ENCODE data around the gene CSF2RB. TPM values are rescaled to one million over a fixed set of nuclear protein-coding genes. Genes with fewer than 3 reads are reported as not detected.

The CSF2RB gene
- total RNA-seq, 2 donors from 2014 or later, result not detected

DNA sequence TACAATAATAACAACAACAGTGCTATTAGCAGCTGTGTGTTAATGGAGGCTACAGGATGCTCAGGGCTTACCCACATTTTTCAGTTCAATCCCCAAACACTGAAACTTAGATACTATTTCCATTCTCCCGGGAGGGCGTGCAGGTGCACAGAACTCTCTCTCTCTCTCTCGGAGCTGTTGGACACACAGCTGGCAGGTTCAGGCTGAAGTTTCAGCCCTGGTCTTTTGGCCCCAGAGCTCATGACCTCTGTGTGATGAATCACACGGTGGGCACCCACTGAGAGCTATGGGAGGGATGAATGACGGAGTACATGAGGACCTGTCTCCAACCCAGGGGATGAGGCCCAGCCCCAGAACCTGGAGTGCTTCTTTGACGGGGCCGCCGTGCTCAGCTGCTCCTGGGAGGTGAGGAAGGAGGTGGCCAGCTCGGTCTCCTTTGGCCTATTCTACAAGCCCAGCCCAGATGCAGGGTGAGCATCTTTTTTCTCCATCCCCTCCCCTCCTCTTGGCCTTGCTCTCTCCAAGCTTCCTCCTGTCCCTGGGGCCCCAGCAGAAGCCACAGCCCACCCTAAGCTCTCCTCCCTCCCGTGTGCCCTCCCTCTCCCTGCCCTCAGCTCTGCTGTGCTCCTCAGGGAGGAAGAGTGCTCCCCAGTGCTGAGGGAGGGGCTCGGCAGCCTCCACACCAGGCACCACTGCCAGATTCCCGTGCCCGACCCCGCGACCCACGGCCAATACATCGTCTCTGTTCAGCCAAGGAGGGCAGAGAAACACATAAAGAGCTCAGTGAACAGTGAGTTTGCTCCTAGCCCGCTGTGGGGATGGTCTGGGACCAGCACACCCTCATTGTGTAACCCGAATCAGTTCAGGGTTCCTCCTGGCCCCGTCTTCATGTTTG lies 16.9 kb downstream of the CSF2RB start:
- Histone ChIP-seq H3K27me3 (ENCODE audit: control insufficient read depth, insufficient read depth, low read length, poor library complexity, severe bottlenecking) (no peaks in the 10 kb centered on the region), H3K9me3 (ENCODE audit: control insufficient read depth, low read length) (no peaks in the 10 kb centered on the region), H3K27ac (ENCODE audit: low read depth, low read length) (no peak overlapping the region), H3K9ac (ENCODE audit: extremely low read depth, low read length, poor library complexity, severe bottlenecking) (no peak overlapping the region), H3K4me3 (ENCODE audit: low read length) (no peak overlapping the region), H3K36me3 (ENCODE audit: control insufficient read depth, insufficient read depth, low read length) (no peaks in the 10 kb centered on the region), H3K4me1 (ENCODE audit: control insufficient read depth, insufficient read depth, low read length) (no peaks in the 10 kb centered on the region)
- 88 to 93% methylated on average over 14 to 20 of the region's 20 CpGs for WGBS, 2 experiments (ENCODE audit: insufficient coverage in 1 of 2, insufficient read length in 1 of 2)
- no peaks in the 10 kb centered on the region for H3K4me1 Mint-ChIP-seq
- TF ChIP-seq, protein P1, sequence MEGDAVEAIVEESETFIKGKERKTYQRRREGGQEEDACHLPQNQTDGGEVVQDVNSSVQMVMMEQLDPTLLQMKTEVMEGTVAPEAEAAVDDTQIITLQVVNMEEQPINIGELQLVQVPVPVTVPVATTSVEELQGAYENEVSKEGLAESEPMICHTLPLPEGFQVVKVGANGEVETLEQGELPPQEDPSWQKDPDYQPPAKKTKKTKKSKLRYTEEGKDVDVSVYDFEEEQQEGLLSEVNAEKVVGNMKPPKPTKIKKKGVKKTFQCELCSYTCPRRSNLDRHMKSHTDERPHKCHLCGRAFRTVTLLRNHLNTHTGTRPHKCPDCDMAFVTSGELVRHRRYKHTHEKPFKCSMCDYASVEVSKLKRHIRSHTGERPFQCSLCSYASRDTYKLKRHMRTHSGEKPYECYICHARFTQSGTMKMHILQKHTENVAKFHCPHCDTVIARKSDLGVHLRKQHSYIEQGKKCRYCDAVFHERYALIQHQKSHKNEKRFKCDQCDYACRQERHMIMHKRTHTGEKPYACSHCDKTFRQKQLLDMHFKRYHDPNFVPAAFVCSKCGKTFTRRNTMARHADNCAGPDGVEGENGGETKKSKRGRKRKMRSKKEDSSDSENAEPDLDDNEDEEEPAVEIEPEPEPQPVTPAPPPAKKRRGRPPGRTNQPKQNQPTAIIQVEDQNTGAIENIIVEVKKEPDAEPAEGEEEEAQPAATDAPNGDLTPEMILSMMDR (conservative IDR thresholded peaks at IDR 0.05), result no peak
- no peaks in the 10 kb centered on the region for H3K9me3 Mint-ChIP-seq
- H3K27me3 Mint-ChIP-seq (ENCODE audit: insufficient read depth), result peaks cover 4% of the 10 kb centered on the region
- no peak overlapping the region for H3K27ac Mint-ChIP-seq
- no peaks in the 10 kb centered on the region for H3K36me3 Mint-ChIP-seq (ENCODE audit: low read depth)
- H3K4me3 Mint-ChIP-seq, result no peak overlapping the region
- peak; percentile 35 for DNase-seq

DNA sequence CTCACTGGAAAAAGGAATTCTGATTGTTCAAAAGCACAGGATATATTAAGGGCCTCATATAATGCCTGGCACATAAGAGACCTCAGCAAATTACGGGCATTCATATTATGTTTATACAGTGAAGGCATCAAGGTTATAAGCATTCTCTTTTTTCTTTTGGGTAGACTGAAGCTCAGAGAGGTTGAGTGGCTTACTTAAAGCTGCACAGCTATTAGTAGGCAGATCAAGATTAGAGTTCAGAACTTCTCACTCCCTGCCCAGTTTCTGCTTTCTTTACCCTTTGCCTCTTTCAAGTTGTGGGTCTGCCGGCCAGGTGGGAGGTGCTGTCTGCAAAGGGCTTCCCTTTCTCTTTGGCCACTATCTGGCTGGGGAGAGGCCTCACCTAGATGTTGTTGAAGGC lies 18.0 kb downstream of the CSF2RB start:
- TF ChIP-seq, protein P1 (conservative IDR thresholded peaks at IDR 0.05), result no peak
- Histone ChIP-seq H3K9ac (ENCODE audit: extremely low read depth, low read length, poor library complexity, severe bottlenecking) (no peak overlapping the region), H3K4me1 (ENCODE audit: control insufficient read depth, insufficient read depth, low read length) (no peaks in the 10 kb centered on the region), H3K36me3 (ENCODE audit: control insufficient read depth, insufficient read depth, low read length) (no peaks in the 10 kb centered on the region), H3K4me3 (ENCODE audit: low read length) (no peak overlapping the region), H3K9me3 (ENCODE audit: control insufficient read depth, low read length) (no peaks in the 10 kb centered on the region), H3K27ac (ENCODE audit: low read depth, low read length) (no peak overlapping the region), H3K27me3 (ENCODE audit: control insufficient read depth, insufficient read depth, low read length, poor library complexity, severe bottlenecking) (no peaks in the 10 kb centered on the region)
- Mint-ChIP-seq H3K9me3 (no peaks in the 10 kb centered on the region), H3K27ac (no peak overlapping the region), H3K4me3 (no peak overlapping the region), H3K27me3 (ENCODE audit: insufficient read depth) (peaks cover 4% of the 10 kb centered on the region), H3K4me1 (no peaks in the 10 kb centered on the region), H3K36me3 (ENCODE audit: low read depth) (no peaks in the 10 kb centered on the region)
- peak; percentile 30 for DNase-seq
- 77 to 90% methylated on average over 2 of the region's 2 CpGs for WGBS, 2 experiments (ENCODE audit: insufficient coverage in 1 of 2, insufficient read length in 1 of 2)

DNA sequence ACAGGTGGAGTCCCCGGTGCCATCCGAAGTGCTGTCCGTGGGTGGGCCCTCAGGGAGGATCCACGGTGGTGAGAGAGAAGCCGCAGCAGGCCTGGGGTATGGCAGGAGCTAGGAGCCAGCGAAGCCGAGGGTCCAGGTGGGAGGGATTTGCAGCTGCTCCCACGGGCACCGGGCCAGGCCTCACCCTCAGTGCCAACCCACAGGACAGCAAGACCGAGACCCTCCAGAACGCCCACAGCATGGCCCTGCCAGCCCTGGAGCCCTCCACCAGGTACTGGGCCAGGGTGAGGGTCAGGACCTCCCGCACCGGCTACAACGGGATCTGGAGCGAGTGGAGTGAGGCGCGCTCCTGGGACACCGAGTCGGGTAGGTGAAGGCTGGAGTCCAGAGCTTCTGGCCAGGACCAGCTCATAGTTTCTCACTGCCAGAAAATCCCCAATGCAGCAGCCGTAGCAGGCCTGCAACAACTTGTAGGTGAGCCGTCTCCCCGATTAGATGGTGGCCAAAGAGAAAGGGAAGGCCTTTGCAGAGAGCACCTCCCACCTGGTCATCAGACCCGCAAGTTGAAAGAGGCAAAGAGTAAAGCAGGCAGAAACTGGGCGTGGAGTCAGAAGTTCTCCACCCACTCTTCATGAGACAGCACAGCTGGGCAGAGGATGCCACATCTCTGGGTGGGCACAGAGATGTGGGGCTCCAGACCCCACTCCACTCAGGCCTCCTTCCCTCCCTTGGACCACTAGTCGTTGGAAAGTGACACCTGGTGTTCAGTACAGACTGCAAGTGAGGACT lies 20.4 kb downstream of the CSF2RB start:
- WGBS, 2 experiments (ENCODE audit: insufficient coverage in 1 of 2, insufficient read length in 1 of 2), result 93 to 97% methylated on average over 17 to 25 of the region's 25 CpGs
- no peak overlapping the region for H3K27ac Mint-ChIP-seq
- H3K9ac ChIP-seq (ENCODE audit: extremely low read depth, low read length, poor library complexity, severe bottlenecking), result no peak overlapping the region
- peak; percentile 24 for DNase-seq
- H3K4me1 Mint-ChIP-seq, result no peaks in the 10 kb centered on the region
- TF ChIP-seq, protein P1 (conservative IDR thresholded peaks at IDR 0.05), result no peak
- H3K27me3 Mint-ChIP-seq (ENCODE audit: insufficient read depth), result no peaks in the 10 kb centered on the region
- H3K4me1 ChIP-seq (ENCODE audit: control insufficient read depth, insufficient read depth, low read length), result no peaks in the 10 kb centered on the region
- no peak overlapping the region for H3K4me3 Mint-ChIP-seq
- H3K36me3 ChIP-seq (ENCODE audit: control insufficient read depth, insufficient read depth, low read length), result no peaks in the 10 kb centered on the region
- H3K27me3 ChIP-seq (ENCODE audit: control insufficient read depth, insufficient read depth, low read length, poor library complexity, severe bottlenecking), result no peaks in the 10 kb centered on the region
- no peaks in the 10 kb centered on the region for H3K9me3 Mint-ChIP-seq
- H3K9me3 ChIP-seq (ENCODE audit: control insufficient read depth, low read length), result no peaks in the 10 kb centered on the region
- H3K36me3 Mint-ChIP-seq (ENCODE audit: low read depth), result no peaks in the 10 kb centered on the region
- H3K4me3 ChIP-seq (ENCODE audit: low read length), result no peak overlapping the region
- H3K27ac ChIP-seq (ENCODE audit: low read depth, low read length), result no peak overlapping the region
